HCT116 (cell line): Measurements from ENCODE around the gene SPHK1. TPM values are rescaled to one million over a fixed set of nuclear protein-coding genes. Genes with fewer than 3 reads are reported as not detected.

Experiments used
- ATAC-seq: fragments of 200-7000 bp; cut with Tn5 transposase; 2 replicates; pipeline ENCODE4 v1.9.1; 2020; ENCODE audit warnings: mild to moderate bottlenecking, moderate library complexity
- BruUV-seq: library from RNA; stranded (reverse); fragments of 400-500 nt; replicated peaks from 2 replicates; lab custom pipeline; 2021; lab: Mats Ljungman, UMichigan
- CTCF ChIA-PET: fragments of 300-600 bp; sonication (Branson Sonifier 250); formaldehyde crosslinking; loops from one replicate; lab custom pipeline; 2021; ENCODE audit warnings: antibody characterized with exemption; lab: Charles Lee
- POLR2A ChIA-PET: fragments of 300-600, 350-600 bp; sonication (Branson Sonifier 250); formaldehyde crosslinking; loops from one replicate; lab custom pipeline; 2021; ENCODE audit warnings: antibody characterized with exemption; lab: Charles Lee
- RAD21 ChIA-PET, 2 experiments: fragments of 300-600 bp; sonication (Branson Sonifier 250); formaldehyde crosslinking; loops; one replicate each; lab custom pipeline; 2023; ENCODE audit warnings: low total read pairs in 2 of 2; ENCODE audit not compliant: uncharacterized antibody in 2 of 2, unreplicated experiment in 2 of 2, low non-redundant PET in 1 of 2; lab: Charles Lee
- DNase-seq: peaks from one replicate; pipeline ENCODE4 v3.0.0-alpha.2; 2010; ENCODE audit warnings: low read depth, low spot score
- H2AFZ ChIP-seq: fragments of 200-600 bp; shearing (Covaris generic), sonication (generic); 2 replicates; pipeline ENCODE4 v1.6.1; 2017; ENCODE audit warnings: low read depth, mixed run types, mixed read lengths, antibody characterized with exemption, low read length; ENCODE audit not compliant: poor library complexity, severe bottlenecking
- H3K27ac ChIP-seq: 2 replicates; pipeline ENCODE4 v1.5.1; 2012; ENCODE audit warnings: low read depth, low read length
- H3K27me3 ChIP-seq: fragments of 200-600 bp; sonication (generic); 2 replicates; pipeline ENCODE4 v1.6.1; 2016; ENCODE audit warnings: mixed run types, low read length, mixed read lengths; ENCODE audit not compliant: insufficient read depth
- H3K36me3 ChIP-seq, 2 experiments: fragments of 200-500 bp in 1 of 2; fragments of 200-600 bp in 1 of 2; sonication (Bioruptor generic) in 1 of 2; sonication (generic) in 1 of 2; 2 replicates each; pipeline versions ENCODE4 v1.5.1 to v1.6.1; 2014 to 2016; ENCODE audit warnings: low read length in 2 of 2, inconsistent platforms in 1 of 2, mixed read lengths in 1 of 2, mixed run types in 1 of 2; ENCODE audit not compliant: insufficient read depth in 2 of 2, control insufficient read depth in 1 of 2
- H3K4me1 ChIP-seq, 2 experiments: fragments of 200-600 bp in 1 of 2; sonication (generic) in 1 of 2; 2 replicates each; pipeline versions ENCODE4 v1.5.1 to v1.6.1; 2012 to 2017; ENCODE audit warnings: low read length in 2 of 2, inconsistent platforms in 1 of 2, mild to moderate bottlenecking in 1 of 2, mixed read lengths in 1 of 2, mixed run types in 1 of 2, moderate library complexity in 1 of 2; ENCODE audit not compliant: insufficient read depth in 2 of 2, control insufficient read depth in 1 of 2
- H3K4me2 ChIP-seq: fragments of 200-600 bp; sonication (generic); 2 replicates; pipeline ENCODE4 v1.6.1; 2017; ENCODE audit warnings: mixed run types, low read length, mixed read lengths
- H3K4me3 ChIP-seq, 2 experiments: fragments of 200-600 bp in 1 of 2; sonication (generic) in 1 of 2; replicated peaks in 1 of 2; 2 replicates each; pipeline ENCODE4 v1.5.1; 2011 to 2016; ENCODE audit warnings: low read length in 2 of 2, control low read depth in 1 of 2, low read depth in 1 of 2, mild to moderate bottlenecking in 1 of 2, mixed read lengths in 1 of 2, mixed run types in 1 of 2
- H3K79me2 ChIP-seq: fragments of 200-600 bp; sonication (generic); 2 replicates; pipeline ENCODE4 v1.6.1; 2017; ENCODE audit warnings: mild to moderate bottlenecking, mixed run types, low read length, moderate library complexity, mixed read lengths; ENCODE audit not compliant: insufficient read depth
- H3K9ac ChIP-seq: fragments of 200-600 bp; sonication (generic); 2 replicates; pipeline ENCODE4 v1.6.1; 2016; ENCODE audit warnings: low read length, mixed read lengths
- H3K9me2 ChIP-seq: fragments of 200-600 bp; sonication (generic), shearing (Covaris generic); 2 replicates; pipeline ENCODE4 v1.6.1; 2017; ENCODE audit warnings: mixed run types, mild to moderate bottlenecking, moderate library complexity; ENCODE audit not compliant: insufficient read depth
- H3K9me3 ChIP-seq, 2 experiments: fragments of 200-500 bp in 1 of 2; fragments of 200-600 bp in 1 of 2; sonication (Bioruptor generic) in 1 of 2; sonication (generic) in 1 of 2; 2 replicates each; pipeline ENCODE4 v1.6.1; 2014 to 2017; ENCODE audit warnings: low read length in 2 of 2, mixed read lengths in 2 of 2, inconsistent platforms in 1 of 2, low read depth in 1 of 2, mild to moderate bottlenecking in 1 of 2, mixed run types in 1 of 2, moderate library complexity in 1 of 2; ENCODE audit not compliant: control insufficient read depth in 1 of 2, insufficient read depth in 1 of 2
- H4K20me1 ChIP-seq: fragments of 200-600 bp; sonication (generic), shearing (Covaris generic); 2 replicates; pipeline ENCODE4 v1.6.1; 2017; ENCODE audit warnings: mixed run types, mild to moderate bottlenecking, moderate library complexity; ENCODE audit not compliant: insufficient read depth
- CBX3 ChIP-seq: IDR thresholded peaks from 2 replicates; pipeline ENCODE4 v1.6.1; 2012; ENCODE audit warnings: low read depth
- CEBPB ChIP-seq: IDR thresholded peaks from 2 replicates; pipeline ENCODE4 v1.6.1; 2012; ENCODE audit warnings: low read depth
- EGR1 ChIP-seq: IDR thresholded peaks from 2 replicates; pipeline ENCODE4 v1.6.1; 2012; ENCODE audit warnings: low read depth
- ELF1 ChIP-seq: IDR thresholded peaks from 2 replicates; pipeline ENCODE4 v1.6.1; 2012; ENCODE audit warnings: low read depth, borderline replicate concordance
- EZH2phosphoT487 ChIP-seq: fragments of 200-600 bp; IDR thresholded peaks from 2 replicates; pipeline ENCODE4 v1.6.1; 2018; ENCODE audit warnings: antibody characterized with exemption, borderline replicate concordance
- FOSL1 ChIP-seq: IDR thresholded peaks from 2 replicates; pipeline ENCODE4 v1.6.1; 2012; ENCODE audit warnings: low read depth
- JUND ChIP-seq: IDR thresholded peaks from 2 replicates; pipeline ENCODE4 v1.6.1; 2012
- RAD21 ChIP-seq: IDR thresholded peaks from 2 replicates; pipeline ENCODE4 v1.6.1; 2012; ENCODE audit warnings: low read depth, mild to moderate bottlenecking
- SIN3A ChIP-seq: IDR thresholded peaks from 2 replicates; pipeline ENCODE4 v1.6.1; 2012; ENCODE audit warnings: low read depth
- SP1 ChIP-seq: IDR thresholded peaks from 2 replicates; pipeline ENCODE4 v1.6.1; 2012; ENCODE audit warnings: low read depth
- SRF ChIP-seq: IDR thresholded peaks from 2 replicates; pipeline ENCODE4 v1.6.1; 2012; ENCODE audit warnings: low read depth
- TCF7L2 ChIP-seq: IDR thresholded peaks from 2 replicates; pipeline ENCODE4 v1.7.0; 2011; ENCODE audit warnings: borderline replicate concordance, inconsistent platforms; ENCODE audit not compliant: insufficient read depth, insufficient read length; ENCODE audit errors: extremely low read depth
- YY1 ChIP-seq: IDR thresholded peaks from 2 replicates; pipeline ENCODE4 v1.6.1; 2011; ENCODE audit warnings: low read length, low read depth, moderate library complexity, mild to moderate bottlenecking; ENCODE audit not compliant: insufficient replicate concordance; ENCODE audit errors: extremely low read depth
- ZFX ChIP-seq: fragments of 450-650 bp; IDR thresholded peaks from 2 replicates; pipeline ENCODE4 v1.6.1; 2017
- ZNF274 ChIP-seq: fragments of 200-500 bp; sonication (Bioruptor generic); IDR thresholded peaks from 2 replicates; pipeline ENCODE4 v1.6.1; 2014; ENCODE audit warnings: mild to moderate bottlenecking, low read depth, low read length, inconsistent platforms
- intact Hi-C: fragments of 100-400 bp; cut with micrococcal nuclease; formaldehyde crosslinking; loops from 2 replicates; pipeline ENCODE4 v1.10.0; 2022
- total RNA-seq: library from RNA; stranded (reverse); gene quantifications from one replicate; pipeline ENCODE4 v1.2.1, GENCODE V29; 2021; ENCODE audit not compliant: unreplicated experiment
- TF ChIP-seq, protein P1 (sequence below): IDR thresholded peaks from 2 replicates; pipeline ENCODE4 v1.6.1; 2012
- TF ChIP-seq, protein P2 (sequence below), 3 experiments: fragments of 200-600 bp in 1 of 3; sonication (generic) in 1 of 3; IDR thresholded peaks in 2 of 3; conservative IDR thresholded peaks in 1 of 3; 2 replicates each; pipeline ENCODE4 v1.5.1; 2012 to 2017; ENCODE audit warnings: low read depth in 2 of 3, low read length in 2 of 3, antibody characterized with exemption in 1 of 3, borderline replicate concordance in 1 of 3, control low read depth in 1 of 3, mild to moderate bottlenecking in 1 of 3, mixed read lengths in 1 of 3, mixed run types in 1 of 3, moderate library complexity in 1 of 3; ENCODE audit not compliant: insufficient read depth in 1 of 3
- TF ChIP-seq, protein P3 (sequence below): IDR thresholded peaks from 2 replicates; pipeline ENCODE4 v1.6.1; 2011; ENCODE audit warnings: mild to moderate bottlenecking, low read length, moderate library complexity; ENCODE audit not compliant: insufficient replicate concordance; ENCODE audit errors: extremely low read depth

SPHK1 gene
- total RNA-seq, 1 experiment from 2014 or later, result 4.6 TPM

DNA sequence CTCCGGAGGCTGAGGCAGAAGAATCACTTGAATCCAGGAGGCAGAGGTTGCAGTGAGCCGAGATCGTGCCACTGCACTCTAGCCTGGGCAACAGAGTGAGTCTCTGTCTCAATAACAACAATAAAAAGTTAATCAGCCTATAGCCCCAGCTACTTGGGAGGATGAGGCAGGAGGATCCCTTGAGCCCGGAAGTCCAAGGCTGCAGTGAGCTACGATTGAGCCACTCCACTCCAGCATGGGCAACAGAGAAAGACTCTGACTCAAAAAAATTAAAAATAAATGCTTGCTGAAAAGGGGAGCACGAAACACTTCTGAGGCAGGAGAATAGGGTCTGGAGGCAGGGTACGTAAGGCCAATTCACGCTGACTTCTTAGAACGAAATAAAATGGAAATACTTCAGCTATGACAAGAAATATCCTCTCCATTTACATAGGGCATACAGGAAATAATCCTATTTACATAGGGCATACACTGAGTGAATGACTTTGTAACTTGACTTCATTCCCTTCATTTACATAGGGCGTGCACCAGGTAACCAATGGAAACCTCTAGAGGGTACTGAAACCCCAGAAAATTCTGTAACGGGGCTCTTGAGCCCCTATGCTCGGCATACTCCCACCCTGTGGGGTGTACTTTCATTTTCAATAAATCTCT, 27.5 kb upstream of the SPHK1 start:
- no peaks in the 10 kb centered on the region for H3K9me3 ChIP-seq
- RAD21 ChIA-PET, result no interaction called here
- H3K27ac ChIP-seq, result no peak overlapping the region
- ATAC-seq, result no peak
- TF ChIP-seq EGR1, result no peak
- no peak for TF ChIP-seq JUND
- no peak for TF ChIP-seq TCF7L2
- TF ChIP-seq SP1, result no peak
- no peak for TF ChIP-seq ZNF274
- TF ChIP-seq, protein P1, sequence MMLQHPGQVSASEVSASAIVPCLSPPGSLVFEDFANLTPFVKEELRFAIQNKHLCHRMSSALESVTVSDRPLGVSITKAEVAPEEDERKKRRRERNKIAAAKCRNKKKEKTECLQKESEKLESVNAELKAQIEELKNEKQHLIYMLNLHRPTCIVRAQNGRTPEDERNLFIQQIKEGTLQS, result no peak
- no peak for TF ChIP-seq SIN3A
- no peak for TF ChIP-seq SRF
- no peak for TF ChIP-seq FOSL1
- TF ChIP-seq, protein P2, sequence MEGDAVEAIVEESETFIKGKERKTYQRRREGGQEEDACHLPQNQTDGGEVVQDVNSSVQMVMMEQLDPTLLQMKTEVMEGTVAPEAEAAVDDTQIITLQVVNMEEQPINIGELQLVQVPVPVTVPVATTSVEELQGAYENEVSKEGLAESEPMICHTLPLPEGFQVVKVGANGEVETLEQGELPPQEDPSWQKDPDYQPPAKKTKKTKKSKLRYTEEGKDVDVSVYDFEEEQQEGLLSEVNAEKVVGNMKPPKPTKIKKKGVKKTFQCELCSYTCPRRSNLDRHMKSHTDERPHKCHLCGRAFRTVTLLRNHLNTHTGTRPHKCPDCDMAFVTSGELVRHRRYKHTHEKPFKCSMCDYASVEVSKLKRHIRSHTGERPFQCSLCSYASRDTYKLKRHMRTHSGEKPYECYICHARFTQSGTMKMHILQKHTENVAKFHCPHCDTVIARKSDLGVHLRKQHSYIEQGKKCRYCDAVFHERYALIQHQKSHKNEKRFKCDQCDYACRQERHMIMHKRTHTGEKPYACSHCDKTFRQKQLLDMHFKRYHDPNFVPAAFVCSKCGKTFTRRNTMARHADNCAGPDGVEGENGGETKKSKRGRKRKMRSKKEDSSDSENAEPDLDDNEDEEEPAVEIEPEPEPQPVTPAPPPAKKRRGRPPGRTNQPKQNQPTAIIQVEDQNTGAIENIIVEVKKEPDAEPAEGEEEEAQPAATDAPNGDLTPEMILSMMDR (IDR thresholded peaks at IDR 0.05 in 2 of 3, conservative IDR thresholded peaks at IDR 0.05 in 1 of 3; ENCODE audit: borderline replicate concordance in 1 of 3, insufficient read depth in 1 of 3, low read depth in 2 of 3, low read length in 2 of 3), result no peak
- no peak for TF ChIP-seq CBX3
- TF ChIP-seq YY1, result no peak
- no peak for TF ChIP-seq RAD21
- TF ChIP-seq, protein P3, sequence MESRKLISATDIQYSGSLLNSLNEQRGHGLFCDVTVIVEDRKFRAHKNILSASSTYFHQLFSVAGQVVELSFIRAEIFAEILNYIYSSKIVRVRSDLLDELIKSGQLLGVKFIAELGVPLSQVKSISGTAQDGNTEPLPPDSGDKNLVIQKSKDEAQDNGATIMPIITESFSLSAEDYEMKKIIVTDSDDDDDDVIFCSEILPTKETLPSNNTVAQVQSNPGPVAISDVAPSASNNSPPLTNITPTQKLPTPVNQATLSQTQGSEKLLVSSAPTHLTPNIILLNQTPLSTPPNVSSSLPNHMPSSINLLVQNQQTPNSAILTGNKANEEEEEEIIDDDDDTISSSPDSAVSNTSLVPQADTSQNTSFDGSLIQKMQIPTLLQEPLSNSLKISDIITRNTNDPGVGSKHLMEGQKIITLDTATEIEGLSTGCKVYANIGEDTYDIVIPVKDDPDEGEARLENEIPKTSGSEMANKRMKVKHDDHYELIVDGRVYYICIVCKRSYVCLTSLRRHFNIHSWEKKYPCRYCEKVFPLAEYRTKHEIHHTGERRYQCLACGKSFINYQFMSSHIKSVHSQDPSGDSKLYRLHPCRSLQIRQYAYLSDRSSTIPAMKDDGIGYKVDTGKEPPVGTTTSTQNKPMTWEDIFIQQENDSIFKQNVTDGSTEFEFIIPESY, result no peak
- TF ChIP-seq EZH2phosphoT487, result no peak
- TF ChIP-seq CEBPB, result no peak
- TF ChIP-seq ELF1, result no peak
- no peak for TF ChIP-seq ZFX
- TF ChIP-seq, all 23 proteins: peak for 0
- ChIA-PET POLR2A (no interaction called here), CTCF (interaction anchor here (1.5 kb wide), 1 partner anchor 8 kb away, joined by 5 read pairs; no protein-coding TSS in a partner anchor)
- Histone ChIP-seq H3K9me2 (no peaks in the 10 kb centered on the region), H3K9ac (no peak overlapping the region), H2AFZ (no peak overlapping the region), H3K4me1 (peaks cover 0 to 20% of the 10 kb centered on the region in 2 experiments; a peak in 2 of 4 replicates), H4K20me1 (no peaks in the 10 kb centered on the region), H3K4me3 (no peak overlapping the region), H3K27me3 (no peaks in the 10 kb centered on the region), H3K4me2 (no peak overlapping the region), H3K79me2 (peaks cover 14% of the 10 kb centered on the region), H3K36me3 (no peaks in the 10 kb centered on the region)
- DNase-seq, result no peak
- intact Hi-C loops, result no loop called here
- no TSS peak for BruUV-seq
